ENCODE data around the gene PTPRD.

Gene PTPRD

GRCh38 chr9:8696516-8696915, 1916.3 kb downstream of the PTPRD start:
- H3K4me3 ChIP-seq (ENCODE audit: low read depth, low read length), result no peak overlapping the region
- no peak for DNase-seq (ENCODE audit: low read depth)
- no peak for TF ChIP-seq CTCF (IDR thresholded peaks at IDR 0.05; ENCODE audit: insufficient read depth, low read depth, low read length, missing control alignments)

GRCh38 chr9:8694983-8695588, 1917.7 kb downstream of the PTPRD start:
- no peak overlapping the region for H3K4me3 ChIP-seq (ENCODE audit: low read depth, low read length)
- no peak for TF ChIP-seq CTCF (IDR thresholded peaks at IDR 0.05; ENCODE audit: insufficient read depth, low read depth, low read length, missing control alignments)
- no peak for DNase-seq (ENCODE audit: low read depth)

- no peak for TF ChIP-seq CTCF (IDR thresholded peaks at IDR 0.05; ENCODE audit: insufficient read depth, low read depth, low read length, missing control alignments)
- no peak for DNase-seq (ENCODE audit: low read depth)
- H3K4me3 ChIP-seq (ENCODE audit: low read depth, low read length), result no peak overlapping the region
Observed at GRCh38 chr9:8693464-8693863, 1919.3 kb downstream of the PTPRD start.

- DNase-seq (ENCODE audit: low read depth), result no peak
- no peak for TF ChIP-seq CTCF (IDR thresholded peaks at IDR 0.05; ENCODE audit: insufficient read depth, low read depth, low read length, missing control alignments)
- H3K4me3 ChIP-seq (ENCODE audit: low read depth, low read length), result no peak overlapping the region
Observed at GRCh38 chr9:8686516-8686915, 1926.3 kb downstream of the PTPRD start.

GRCh38 chr9:8685825-8686224, 1927.0 kb downstream of the PTPRD start:
- no peak overlapping the region for H3K4me3 ChIP-seq (ENCODE audit: low read depth, low read length)
- TF ChIP-seq CTCF (IDR thresholded peaks at IDR 0.05; ENCODE audit: insufficient read depth, low read depth, low read length, missing control alignments), result no peak

GRCh38 chr9:8684978-8685708, 1927.7 kb downstream of the PTPRD start:
- DNase-seq (ENCODE audit: low read depth), result no peak
- TF ChIP-seq CTCF (IDR thresholded peaks at IDR 0.05; ENCODE audit: insufficient read depth, low read depth, low read length, missing control alignments), result no peak
- H3K4me3 ChIP-seq (ENCODE audit: low read depth, low read length), result no peak overlapping the region

More at GRCh38 chr9:8685825-8686224, 1927.0 kb downstream of the PTPRD start:
- no peak for DNase-seq (ENCODE audit: low read depth)
